ENCODE data around the gene CXCL3. TPM values are rescaled to one million over a fixed set of nuclear protein-coding genes. Genes with fewer than 3 reads are reported as not detected.

CXCL3 gene
- total and polyA plus RNA-seq, 2 donors (not counting 1 experiment from before 2014, with no cell fraction given): 0.51 to 2.5 TPM

DNA sequence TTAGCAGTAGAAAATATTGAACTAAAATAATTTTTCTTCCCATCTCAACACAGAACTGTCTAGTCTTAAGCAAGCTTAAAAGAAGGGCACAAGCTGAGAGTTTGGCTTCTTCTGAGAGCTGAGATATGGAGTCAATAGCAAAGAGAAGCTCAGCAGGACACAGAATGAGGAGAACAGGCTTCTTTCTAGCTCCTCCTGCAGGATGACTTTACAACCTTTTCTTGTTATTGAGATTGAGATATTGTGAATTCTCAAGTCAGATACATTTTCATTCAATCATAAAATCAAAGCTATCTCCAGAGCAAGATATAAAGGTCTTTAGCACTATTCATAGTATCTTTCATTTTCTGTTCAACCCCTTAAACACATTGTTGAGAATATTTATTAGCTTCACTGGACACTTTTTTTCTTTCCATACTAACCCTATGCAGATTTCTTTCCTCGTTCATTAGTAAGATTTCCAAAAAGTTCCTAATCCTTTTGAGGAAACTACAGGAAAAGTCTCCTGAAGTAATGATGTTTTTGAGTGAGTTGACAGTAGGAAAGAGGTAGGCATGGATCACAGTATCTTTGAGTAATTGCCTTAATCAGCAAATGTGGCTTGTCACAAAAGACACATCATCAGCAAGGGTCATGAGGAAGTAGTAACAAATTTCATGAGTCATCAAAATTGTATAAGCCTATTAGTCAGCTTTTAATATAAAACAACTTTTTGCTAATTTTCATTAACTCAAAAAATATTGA lies 17.8 kb upstream of the CXCL3 start:
- no peak overlapping the region for H3K4me2 ChIP-seq (ENCODE audit: extremely low read depth, insufficient read depth, low read length)
- H3K36me3 ChIP-seq (ENCODE audit: control insufficient read depth, insufficient read depth, low read length): no peaks in the 10 kb centered on the region
- no peak overlapping the region for H3K4me3 ChIP-seq (replicated peaks in 1 of 4; ENCODE audit: control extremely low read depth in 1 of 4, insufficient read depth in 1 of 4, low read depth in 3 of 4, low read length in 4 of 4)
- no peak overlapping the region for H3K9ac ChIP-seq (ENCODE audit: insufficient read depth, low read length)
- TF ChIP-seq, protein P1, sequence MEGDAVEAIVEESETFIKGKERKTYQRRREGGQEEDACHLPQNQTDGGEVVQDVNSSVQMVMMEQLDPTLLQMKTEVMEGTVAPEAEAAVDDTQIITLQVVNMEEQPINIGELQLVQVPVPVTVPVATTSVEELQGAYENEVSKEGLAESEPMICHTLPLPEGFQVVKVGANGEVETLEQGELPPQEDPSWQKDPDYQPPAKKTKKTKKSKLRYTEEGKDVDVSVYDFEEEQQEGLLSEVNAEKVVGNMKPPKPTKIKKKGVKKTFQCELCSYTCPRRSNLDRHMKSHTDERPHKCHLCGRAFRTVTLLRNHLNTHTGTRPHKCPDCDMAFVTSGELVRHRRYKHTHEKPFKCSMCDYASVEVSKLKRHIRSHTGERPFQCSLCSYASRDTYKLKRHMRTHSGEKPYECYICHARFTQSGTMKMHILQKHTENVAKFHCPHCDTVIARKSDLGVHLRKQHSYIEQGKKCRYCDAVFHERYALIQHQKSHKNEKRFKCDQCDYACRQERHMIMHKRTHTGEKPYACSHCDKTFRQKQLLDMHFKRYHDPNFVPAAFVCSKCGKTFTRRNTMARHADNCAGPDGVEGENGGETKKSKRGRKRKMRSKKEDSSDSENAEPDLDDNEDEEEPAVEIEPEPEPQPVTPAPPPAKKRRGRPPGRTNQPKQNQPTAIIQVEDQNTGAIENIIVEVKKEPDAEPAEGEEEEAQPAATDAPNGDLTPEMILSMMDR (conservative IDR thresholded peaks at IDR 0.05 in 1 of 2, IDR thresholded peaks at IDR 0.05 in 1 of 2; ENCODE audit: low read depth in 1 of 2, low read length in 2 of 2): peak in 1 of 2 donors; percentile 34
- TF ChIP-seq EZH2 (IDR thresholded peaks at IDR 0.05; ENCODE audit: low read length, missing control alignments): no peak
- H3K4me1 ChIP-seq (ENCODE audit: control insufficient read depth, extremely low read depth, insufficient read depth, low read length): no peaks in the 10 kb centered on the region
- H3K79me2 ChIP-seq (ENCODE audit: control insufficient read depth, insufficient read depth, low read length): no peaks in the 10 kb centered on the region
- H3K9me3 ChIP-seq (ENCODE audit: control insufficient read depth, insufficient read depth, low read depth, low read length): no peaks in the 10 kb centered on the region
- peak; percentile 57 to 74 for DNase-seq (ENCODE audit: low read depth in 2 of 2)
- H3K27ac ChIP-seq (ENCODE audit: insufficient read depth, low read length): peak overlapping the region; percentile 68
- no peak overlapping the region for H2AFZ ChIP-seq (ENCODE audit: low read length)
- no peaks in the 10 kb centered on the region for H3K27me3 ChIP-seq (ENCODE audit: control insufficient read depth, insufficient read depth, low read length)
- no peaks in the 10 kb centered on the region for H4K20me1 ChIP-seq (ENCODE audit: control insufficient read depth, extremely low read depth, insufficient read depth, low read length)

DNA sequence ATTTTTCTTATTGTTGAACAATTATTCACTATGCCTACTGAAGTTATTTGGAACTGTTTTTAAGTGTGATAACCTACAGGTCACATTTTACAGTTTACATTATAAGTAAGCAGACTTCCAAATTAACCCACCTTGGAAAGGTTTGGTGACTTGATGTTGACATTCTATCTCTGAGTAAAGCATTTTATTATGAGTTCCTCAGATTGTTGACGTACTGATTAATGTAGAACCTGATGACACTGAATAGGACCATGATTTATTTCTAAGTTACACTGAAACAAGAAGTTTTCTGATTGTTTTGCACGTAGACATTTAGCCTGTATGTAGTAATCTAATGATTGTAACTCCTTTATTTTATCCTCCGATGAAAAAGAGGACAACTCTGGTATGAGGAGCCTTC lies 17.0 kb upstream of the CXCL3 start:
- Histone ChIP-seq H3K27ac (ENCODE audit: insufficient read depth, low read length) (no peak overlapping the region), H2AFZ (ENCODE audit: low read length) (no peak overlapping the region), H3K4me3 (replicated peaks in 1 of 4; ENCODE audit: control extremely low read depth in 1 of 4, insufficient read depth in 1 of 4, low read depth in 3 of 4, low read length in 4 of 4) (no peak overlapping the region), H3K79me2 (ENCODE audit: control insufficient read depth, insufficient read depth, low read length) (no peaks in the 10 kb centered on the region), H3K9ac (ENCODE audit: insufficient read depth, low read length) (no peak overlapping the region), H4K20me1 (ENCODE audit: control insufficient read depth, extremely low read depth, insufficient read depth, low read length) (no peaks in the 10 kb centered on the region), H3K9me3 (ENCODE audit: control insufficient read depth, insufficient read depth, low read depth, low read length) (no peaks in the 10 kb centered on the region), H3K4me2 (ENCODE audit: extremely low read depth, insufficient read depth, low read length) (no peak overlapping the region), H3K27me3 (ENCODE audit: control insufficient read depth, insufficient read depth, low read length) (no peaks in the 10 kb centered on the region), H3K36me3 (ENCODE audit: control insufficient read depth, insufficient read depth, low read length) (no peaks in the 10 kb centered on the region), H3K4me1 (ENCODE audit: control insufficient read depth, extremely low read depth, insufficient read depth, low read length) (no peaks in the 10 kb centered on the region)
- no peak for DNase-seq (ENCODE audit: low read depth in 2 of 2)
- TF ChIP-seq EZH2 (IDR thresholded peaks at IDR 0.05; ENCODE audit: low read length, missing control alignments): no peak
- TF ChIP-seq, protein P1 (conservative IDR thresholded peaks at IDR 0.05 in 1 of 2, IDR thresholded peaks at IDR 0.05 in 1 of 2; ENCODE audit: low read depth in 1 of 2, low read length in 2 of 2): no peak

- Histone ChIP-seq H2AFZ (ENCODE audit: low read length) (no peak overlapping the region), H3K4me3 (replicated peaks in 1 of 4; ENCODE audit: control extremely low read depth in 1 of 4, insufficient read depth in 1 of 4, low read depth in 3 of 4, low read length in 4 of 4) (no peak overlapping the region), H3K9ac (ENCODE audit: insufficient read depth, low read length) (no peak overlapping the region), H4K20me1 (ENCODE audit: control insufficient read depth, extremely low read depth, insufficient read depth, low read length) (no peaks in the 10 kb centered on the region), H3K27me3 (ENCODE audit: control insufficient read depth, insufficient read depth, low read length) (no peaks in the 10 kb centered on the region), H3K4me1 (ENCODE audit: control insufficient read depth, extremely low read depth, insufficient read depth, low read length) (no peaks in the 10 kb centered on the region), H3K79me2 (ENCODE audit: control insufficient read depth, insufficient read depth, low read length) (no peaks in the 10 kb centered on the region), H3K4me2 (ENCODE audit: extremely low read depth, insufficient read depth, low read length) (no peak overlapping the region), H3K27ac (ENCODE audit: insufficient read depth, low read length) (no peak overlapping the region), H3K36me3 (ENCODE audit: control insufficient read depth, insufficient read depth, low read length) (no peaks in the 10 kb centered on the region), H3K9me3 (ENCODE audit: control insufficient read depth, insufficient read depth, low read depth, low read length) (no peaks in the 10 kb centered on the region)
- DNase-seq (ENCODE audit: low read depth in 2 of 2): no peak
- TF ChIP-seq, protein P1 (conservative IDR thresholded peaks at IDR 0.05 in 1 of 2, IDR thresholded peaks at IDR 0.05 in 1 of 2; ENCODE audit: low read depth in 1 of 2, low read length in 2 of 2): no peak
- TF ChIP-seq EZH2 (IDR thresholded peaks at IDR 0.05; ENCODE audit: low read length, missing control alignments): no peak
Observed at GRCh38 chr4:74055096-74055495, 16.6 kb upstream of the CXCL3 start.
